HG03064 (cell line): ENCODE data around the gene COL11A2.
"Not testable (repeated sequence)": the region's sequence is repeated elsewhere in the genome, so short reads cannot be mapped to it uniquely, and the experiment has no call there.

Experiments used
- ATAC-seq: cut with Tn5 transposase; IDR thresholded peaks from one replicate; pipeline ENCODE4 v1.9.1; 2021; ENCODE audit warnings: low read depth; ENCODE audit not compliant: unreplicated experiment

Gene COL11A2

DNA sequence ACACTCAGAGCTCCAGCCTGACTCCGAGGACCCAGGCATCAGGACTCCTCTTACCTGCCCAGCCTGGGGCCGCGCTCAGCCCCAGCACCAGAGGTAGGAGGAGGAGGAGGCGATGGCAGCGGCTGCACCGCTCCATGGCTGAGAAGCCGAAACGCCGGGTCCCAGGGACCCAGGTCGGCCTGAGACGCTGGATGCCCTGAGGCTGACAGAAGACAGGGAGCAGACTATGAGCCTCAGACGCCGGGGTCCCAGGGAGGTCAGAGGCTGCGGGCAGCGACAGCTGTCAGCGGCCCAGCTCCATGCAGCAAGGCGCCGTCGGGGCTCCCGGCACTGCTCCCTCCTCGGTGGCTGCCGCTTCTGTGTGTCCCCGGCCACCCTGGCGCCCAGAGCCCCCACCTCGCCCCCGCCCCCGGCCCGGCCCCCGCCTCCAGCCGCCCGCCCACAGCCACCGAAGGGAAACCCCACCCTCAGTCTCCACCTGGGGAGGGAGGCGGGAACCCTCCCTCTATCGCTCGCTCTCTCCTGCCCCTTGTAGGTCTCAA lies at the start of gene COL11A2:
TSS of gene COL11A2 (minus strand) at position 363 of the 542 bp plus-strand sequence. CDS start at position 136, 227 bp downstream.
- ATAC-seq, result no peak

DNA sequence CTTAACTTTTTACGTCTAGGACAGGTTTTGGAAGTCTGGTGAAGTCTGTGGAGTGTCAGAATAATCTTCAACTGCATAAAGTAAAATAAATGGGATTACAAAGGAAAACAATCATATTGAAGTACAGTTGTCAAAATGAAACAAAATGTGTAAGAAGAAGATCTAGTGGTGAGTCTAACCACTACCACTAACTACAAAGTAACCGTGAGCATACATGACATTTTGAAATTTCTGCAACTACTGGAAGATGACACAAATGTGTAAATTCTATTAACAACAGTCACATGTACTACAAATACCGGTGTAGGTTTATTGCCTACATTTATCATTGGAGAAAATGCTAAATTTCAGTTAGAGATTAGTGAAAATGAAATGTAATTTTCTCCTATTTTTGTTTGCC lies 49.7 kb upstream of the COL11A2 start:
- ATAC-seq, result no peak

DNA sequence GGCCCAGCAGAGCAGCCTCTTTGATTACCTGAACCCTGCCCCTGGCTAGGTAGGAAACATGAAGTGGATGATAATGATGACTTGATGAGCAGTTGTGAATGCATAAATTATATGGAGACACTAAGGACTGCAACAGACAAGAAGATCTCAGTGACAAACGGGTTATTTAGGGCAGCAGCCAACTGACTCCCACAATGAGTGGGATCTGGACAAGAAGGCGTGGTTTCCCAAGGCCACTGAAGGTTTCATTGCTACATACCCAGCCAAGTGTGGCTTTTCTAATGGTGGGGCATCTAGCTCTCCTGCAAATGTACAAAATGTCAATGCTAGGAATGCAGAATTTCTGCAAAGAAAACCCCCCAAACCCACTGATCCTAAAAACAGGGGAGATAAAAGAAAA lies 45.5 kb upstream of the COL11A2 start:
- no peak for ATAC-seq

DNA sequence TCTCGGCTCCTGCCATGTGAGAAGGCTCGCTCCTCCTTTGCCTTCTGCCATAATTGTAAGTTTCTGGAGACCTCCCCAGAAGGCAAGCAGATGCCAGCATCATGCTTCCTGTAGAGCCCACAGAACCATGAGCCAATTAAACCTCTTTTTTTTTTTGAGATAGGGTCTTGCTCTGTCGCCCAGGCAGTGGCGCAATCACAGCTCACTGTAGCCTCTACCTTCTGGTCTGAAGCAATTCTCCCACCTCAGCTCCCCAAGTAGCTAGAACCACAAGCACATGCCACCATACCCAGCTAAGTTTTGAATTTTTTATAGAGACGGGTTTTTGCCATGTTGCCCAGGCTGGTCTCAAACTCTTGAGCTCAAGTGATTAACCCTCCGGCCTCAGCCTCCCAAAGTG lies 44.6 kb upstream of the COL11A2 start:
- no peak for ATAC-seq

DNA sequence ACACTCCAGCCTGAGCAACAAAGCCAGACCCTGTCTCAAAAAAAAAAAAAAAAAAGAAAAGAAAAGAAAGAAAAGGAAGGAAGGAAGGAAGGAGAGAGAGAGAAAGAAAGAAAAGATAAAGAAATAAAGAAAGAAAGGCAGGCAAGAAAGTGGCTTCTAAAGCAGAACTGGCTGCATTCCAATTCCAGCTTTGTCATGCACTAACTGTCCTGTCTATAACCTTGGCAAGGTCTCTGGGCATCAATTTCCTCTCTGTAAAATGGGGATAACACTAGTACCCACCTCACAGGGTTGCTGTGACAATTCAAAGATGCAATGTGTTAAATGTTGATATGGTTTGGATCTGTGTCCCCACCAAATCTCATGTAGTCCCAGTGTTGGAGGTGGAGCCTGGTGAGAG lies 44.1 kb upstream of the COL11A2 start:
- ATAC-seq, result no peak

DNA sequence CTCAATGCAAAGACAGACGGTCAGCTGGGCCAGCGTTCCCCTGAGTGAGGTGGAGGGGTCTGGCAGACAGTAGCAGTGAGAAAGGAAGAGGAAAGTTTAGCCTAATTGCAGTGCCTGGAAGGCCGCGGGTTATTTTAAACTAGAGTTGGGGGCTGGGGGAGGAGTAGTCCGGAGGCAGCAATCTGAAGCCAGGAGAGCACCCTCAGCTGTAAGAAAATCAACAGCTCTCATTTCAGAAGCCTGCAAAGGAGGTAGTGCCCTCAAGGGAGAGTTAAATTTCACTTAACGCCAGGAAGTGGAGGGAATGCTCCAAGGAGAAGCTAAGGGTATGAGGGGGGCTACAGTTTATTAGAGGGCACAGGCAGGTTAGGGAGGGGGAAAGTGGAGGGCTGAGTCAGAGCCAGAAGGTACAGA lies 43.0 kb upstream of the COL11A2 start:
- no peak for ATAC-seq

DNA sequence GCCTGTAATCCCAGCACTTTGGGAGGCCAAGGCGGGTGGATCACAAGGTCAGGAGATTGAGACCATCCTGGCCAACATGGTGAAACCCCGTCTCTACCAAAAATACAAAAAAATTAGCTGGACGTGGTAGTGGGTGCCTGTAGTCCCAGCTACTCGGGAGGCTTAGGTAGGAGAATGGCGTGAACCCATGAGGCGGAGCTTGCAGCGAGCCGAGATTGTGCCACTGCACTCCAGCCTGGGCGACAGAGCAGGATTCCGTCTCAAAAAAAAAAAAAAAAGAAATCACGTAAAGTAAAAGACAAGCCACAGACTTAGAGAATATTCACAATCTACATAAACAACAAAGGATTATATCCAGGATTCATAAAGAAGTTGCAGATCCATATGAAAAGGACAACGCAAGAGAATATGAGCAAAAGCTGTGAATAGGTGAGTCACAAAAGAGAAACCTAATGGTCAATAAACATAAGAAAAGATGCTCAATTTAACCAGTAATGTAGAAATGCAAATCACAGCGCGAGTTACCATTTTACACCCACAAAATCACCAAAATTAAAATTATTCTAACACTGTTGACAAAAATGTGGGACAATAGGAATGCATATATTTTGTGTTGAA lies 34.3 kb upstream of the COL11A2 start:
- not testable (repeated sequence) for ATAC-seq

DNA sequence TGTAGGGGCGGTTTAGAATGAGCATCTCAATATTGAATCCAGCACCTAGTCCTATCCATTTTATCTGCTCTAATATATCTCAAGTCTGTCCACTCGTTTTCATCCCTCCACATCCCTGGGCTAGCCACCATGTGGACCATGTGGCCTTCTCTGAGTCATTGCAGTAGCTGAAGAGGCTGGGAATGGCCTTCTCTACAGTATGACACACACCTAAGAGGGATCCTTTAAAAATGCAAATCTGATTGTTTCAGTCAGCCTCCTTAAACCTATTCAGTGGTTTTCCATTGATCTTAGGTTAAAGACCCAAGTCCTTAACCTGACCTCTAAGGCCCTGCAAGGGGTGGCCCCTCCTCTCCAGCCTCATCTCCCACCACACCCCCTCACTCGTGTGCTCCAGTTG lies 25.4 kb upstream of the COL11A2 start:
- no peak for ATAC-seq

DNA sequence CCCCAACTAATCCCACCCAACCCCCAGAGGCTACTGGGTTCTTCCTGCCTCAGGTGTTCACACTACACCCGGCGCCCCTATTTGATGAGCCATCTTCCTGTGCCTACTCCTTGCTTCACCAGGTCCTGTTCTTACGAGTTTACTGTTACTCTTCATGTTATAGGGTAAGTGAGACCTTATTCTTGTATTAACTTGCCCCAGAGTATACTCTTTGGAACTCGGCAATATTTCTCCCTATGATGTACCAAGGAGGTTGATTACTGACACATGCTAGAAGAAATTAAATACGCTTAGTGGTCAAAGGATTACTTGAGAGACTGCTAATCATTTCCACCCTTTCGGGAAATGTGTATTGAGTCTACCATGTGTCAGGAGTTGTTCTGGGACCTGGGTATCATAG lies 25.0 kb upstream of the COL11A2 start:
- ATAC-seq, result no peak

DNA sequence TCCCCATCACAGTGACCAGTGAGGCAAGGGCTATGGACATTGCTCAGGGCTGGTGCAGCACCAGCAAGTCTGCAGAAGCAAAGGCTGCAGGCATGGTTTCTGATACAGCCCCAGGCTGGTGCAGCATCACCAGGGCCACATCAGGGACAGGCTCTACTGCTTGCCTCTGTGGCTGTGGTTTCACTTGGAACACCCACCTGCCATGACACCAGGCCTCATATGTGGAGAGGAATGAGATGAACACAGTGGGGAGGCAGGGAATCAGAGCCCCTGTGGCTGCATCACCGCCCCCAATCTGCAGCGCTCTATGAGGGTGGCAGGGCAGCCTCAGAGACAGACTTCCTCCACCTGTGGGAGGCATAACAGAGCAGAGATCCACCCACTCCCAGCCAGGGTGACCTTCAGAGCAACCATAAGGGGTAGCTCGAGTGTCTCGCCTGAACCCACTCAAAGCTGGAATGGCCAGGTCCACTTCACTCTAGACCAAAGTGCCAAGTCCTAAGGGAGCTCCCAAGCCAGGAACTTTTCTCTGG lies 23.9 kb upstream of the COL11A2 start:
- ATAC-seq, result no peak

DNA sequence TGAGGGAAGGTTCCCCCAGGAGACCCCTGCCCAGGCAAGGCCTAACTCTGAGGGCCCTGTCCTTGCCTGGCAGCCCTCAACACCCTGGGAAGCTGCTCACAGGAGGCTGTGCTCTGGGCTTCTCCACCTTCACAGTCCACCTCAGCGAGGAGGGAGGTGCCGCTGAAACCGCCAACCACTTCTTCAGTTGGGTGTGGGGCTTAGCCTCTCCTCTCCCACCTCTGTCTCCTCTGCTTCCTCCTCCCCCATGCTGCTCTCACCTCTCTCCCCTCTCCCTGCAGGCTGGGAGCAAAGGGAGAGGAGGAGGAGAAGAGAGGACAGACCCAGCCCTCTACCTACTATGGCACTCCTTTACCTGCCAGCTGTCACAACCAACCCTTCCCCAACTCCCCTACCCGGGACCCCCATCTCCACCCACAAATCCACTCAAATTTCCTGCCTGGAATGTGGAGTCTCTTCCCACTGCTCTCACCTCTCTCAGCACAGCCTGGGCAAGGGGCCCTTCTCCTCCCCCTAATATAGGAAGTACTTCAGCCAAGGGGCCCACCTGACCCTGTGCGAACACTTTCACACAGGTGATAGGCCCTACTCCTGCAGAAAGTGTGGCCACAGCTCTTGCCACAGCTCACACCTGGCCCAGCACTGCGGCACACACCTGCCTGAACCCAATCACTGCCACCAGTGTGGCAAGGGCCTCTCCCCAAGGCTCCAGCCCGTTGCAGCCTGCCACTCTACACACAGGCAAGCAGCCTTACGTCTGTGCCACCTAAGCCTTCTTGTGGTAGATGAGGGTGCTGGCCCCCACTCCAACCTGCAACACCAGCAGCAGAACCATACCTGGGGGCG lies 23.2 kb upstream of the COL11A2 start:
- ATAC-seq, result no peak

DNA sequence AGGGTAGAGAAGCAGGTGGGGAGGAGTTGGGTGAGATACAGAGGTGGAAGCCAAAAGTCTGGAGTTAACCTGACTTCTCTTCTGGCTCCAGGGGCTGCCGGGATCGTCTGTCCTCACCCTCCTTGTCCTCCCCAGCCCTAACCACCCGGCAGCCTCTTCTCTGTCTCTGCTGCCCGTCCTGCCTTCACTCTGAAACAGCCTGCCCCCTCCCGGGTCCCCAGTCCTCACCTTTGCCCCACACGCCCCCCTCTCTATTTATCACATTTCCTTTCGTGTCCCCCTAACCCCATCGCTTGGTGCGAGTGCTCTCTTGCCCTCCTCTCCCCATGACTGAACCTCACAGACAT lies 21.7 kb upstream of the COL11A2 start:
- ATAC-seq, result no peak

DNA sequence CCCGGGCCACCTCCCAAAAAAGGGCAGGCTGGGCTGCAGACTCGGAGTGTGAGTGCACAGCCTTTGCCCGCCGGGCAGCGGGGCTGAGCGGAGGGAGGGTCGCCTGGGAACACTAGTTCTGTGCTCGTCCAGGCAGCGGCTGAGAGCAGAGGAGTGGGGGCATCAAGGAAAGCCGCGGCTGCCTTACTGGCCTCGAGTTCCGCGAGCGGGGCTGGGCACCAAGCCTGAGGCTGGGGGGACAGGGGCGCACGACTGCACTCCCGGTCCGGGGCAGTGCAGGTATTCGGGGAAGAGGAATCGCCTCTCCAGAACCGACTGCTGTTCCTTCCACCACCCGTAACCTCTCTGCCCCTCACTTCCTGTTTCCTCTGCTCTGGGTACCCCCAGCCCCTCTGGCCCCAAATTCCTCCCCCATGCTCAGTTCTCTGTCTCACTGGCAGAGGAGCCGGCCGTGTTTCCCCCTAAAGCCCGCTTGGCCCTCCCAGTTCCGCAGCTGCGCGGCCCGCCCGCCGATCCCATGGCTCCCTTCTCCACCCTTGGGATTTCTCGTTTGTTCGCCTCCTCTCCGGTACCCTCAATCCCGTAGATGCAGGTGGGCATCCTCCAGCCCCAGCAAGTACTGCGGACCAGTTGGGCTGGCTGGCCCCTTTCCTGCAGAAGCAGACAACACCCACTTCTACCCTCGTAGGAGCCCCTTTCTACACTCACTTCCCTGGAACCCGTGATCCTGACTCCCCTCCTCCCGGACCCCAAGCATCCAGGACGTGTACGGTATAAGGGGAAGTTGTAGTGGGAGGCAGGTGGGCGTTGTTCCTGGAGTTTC lies 21.1 kb upstream of the COL11A2 start:
- ATAC-seq, result no peak

DNA sequence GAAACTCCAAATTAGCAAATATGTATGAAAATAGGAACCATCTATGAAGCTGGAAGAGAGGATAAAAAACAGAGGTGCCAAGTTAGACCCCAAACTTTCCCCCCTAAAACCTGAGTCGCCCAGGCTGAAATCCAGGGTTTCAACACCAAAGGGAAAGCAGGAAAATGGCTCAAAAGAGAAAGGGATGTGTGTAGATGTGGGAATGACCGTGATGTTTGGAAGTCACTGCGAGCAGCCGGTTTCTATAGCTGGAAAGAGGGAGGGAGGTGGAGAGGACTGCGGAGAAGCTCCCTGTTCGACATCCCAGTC lies 20.5 kb upstream of the COL11A2 start:
- ATAC-seq, result no peak

DNA sequence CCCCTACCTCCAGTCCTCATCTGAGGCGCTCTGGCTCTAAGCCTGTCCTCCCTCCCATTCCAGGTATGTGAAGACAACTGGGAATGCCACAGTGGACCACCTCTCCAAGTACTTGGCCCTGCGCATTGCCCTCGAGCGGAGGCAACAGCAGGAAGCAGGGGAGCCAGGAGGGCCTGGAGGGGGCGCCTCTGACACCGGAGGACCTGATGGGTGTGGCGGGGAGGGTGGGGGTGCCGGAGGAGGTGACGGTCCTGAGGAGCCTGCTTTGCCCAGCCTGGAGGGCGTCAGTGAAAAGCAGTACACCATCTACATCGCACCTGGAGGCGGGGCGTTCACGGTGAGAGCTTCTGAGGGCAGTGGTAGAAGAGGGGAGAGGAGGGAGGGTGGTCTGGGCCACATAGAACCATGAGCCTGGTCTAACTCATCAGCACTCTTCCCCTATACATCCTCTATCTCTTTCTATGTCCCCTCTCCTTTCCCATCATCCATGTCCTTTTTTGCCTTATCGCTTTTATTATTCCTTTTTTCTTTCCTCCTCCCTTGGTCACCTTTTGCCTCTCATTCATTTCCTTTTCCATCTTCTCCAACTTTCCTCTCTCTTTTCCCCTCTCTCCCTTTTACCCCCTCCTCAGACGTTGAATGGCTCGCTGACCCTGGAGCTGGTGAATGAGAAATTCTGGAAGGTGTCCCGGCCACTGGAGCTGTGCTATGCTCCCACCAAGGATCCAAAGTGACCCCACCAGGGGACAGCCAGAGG lies 19.6 kb upstream of the COL11A2 start:
- ATAC-seq, result no peak

DNA sequence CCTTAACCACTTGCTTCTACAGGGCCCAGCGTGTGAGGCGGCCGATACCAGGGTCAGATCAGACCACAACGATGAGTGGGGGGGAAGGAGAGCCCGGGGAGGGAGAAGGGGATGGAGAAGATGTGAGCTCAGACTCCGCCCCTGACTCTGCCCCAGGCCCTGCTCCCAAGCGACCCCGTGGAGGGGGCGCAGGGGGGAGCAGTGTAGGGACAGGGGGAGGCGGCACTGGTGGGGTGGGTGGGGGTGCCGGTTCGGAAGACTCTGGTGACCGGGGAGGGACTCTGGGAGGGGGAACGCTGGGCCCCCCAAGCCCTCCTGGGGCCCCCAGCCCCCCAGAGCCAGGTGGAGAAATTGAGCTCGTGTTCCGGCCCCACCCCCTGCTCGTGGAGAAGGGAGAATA lies 18.9 kb upstream of the COL11A2 start:
- ATAC-seq, result no peak

DNA sequence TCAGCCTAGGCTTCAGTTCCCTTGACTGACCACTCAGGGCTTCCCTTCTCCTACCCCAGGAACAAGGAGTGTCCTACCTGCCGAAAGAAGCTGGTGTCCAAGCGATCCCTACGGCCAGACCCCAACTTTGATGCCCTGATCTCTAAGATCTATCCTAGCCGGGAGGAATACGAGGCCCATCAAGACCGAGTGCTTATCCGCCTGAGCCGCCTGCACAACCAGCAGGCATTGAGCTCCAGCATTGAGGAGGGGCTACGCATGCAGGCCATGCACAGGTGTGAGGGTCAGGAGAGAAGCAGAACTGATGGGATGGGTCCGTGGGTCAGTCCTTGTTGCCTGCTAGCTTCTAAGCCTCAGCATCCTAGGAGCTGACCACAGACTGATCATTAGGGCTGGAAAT lies 17.6 kb upstream of the COL11A2 start:
- ATAC-seq, result no peak

DNA sequence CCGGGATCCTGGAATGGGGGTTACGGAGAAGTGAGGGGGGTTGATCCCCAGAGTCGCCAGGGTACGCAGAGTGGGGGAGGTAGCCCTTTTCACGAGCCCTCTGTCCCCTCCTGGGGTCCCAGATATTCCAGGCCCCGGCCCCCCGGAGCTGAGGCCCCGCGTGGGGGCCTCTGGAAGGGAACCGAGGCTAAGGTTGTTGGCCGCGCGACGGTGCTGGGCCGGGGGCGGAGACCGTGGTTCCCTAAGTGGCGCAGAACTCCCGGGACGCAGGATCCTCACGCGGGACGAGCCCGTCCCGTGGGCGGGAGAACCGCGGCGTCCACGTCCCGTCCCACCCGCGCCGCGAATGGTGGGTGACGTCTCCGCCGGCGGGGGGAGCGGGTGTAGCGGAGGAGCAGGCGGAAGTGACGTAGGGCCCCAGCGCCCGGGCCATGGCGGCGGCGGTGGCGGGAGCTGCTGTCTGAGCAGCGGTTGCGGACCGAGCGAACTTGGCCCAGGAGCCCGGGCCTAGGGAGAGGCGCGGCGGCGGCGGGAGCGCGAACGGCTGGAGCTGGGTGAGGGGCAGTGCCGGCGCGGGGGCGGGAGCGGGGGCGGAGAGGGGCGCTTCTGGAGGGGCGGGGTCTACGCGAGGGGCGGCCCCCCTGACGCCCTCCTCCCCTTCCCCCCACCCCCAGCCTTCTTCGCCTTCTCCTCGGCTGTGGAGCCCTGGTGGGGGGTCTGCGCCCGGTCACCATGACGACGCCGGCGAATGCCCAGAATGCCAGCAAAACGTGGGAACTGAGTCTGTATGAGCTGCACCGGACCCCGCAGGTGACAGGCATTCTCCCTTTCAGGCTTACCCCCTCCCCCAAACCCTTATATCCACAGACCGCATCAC lies 16.1 kb upstream of the COL11A2 start, which contains the start of gene RING1:
TSS of gene RING1 (plus strand) at position 410 of the 877 bp plus-strand sequence. CDS start at position 733, 323 bp downstream.
- no peak for ATAC-seq

DNA sequence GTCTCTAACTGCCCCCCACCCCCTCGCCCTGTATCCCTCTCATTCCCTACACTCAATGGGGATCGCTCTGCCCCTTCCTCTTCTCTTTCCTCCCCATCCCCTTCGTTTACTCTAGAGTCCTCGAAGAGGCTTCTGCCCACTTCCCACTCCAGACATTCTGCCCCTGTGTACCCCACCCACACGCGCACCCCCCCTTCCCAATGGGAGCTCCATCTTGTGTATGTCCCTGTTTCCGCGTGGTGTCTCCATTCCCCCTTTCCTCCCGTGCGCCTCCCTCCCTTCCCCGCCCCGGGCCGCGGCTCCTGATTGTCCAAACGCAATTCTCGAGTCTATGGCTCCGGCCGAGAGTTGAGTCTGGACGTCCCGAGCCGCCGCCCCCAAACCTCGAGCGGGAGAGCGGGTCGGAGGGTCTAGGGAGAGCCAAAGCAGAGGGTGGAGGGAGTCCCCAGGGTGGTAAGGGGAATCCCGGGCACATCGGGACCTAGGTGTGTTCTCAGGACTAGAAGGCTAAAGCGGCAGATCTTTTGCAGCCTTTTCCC lies 15.4 kb upstream of the COL11A2 start:
- no peak for ATAC-seq
